ENCODE data around the gene ZNF878.

Gene ZNF878

DNA sequence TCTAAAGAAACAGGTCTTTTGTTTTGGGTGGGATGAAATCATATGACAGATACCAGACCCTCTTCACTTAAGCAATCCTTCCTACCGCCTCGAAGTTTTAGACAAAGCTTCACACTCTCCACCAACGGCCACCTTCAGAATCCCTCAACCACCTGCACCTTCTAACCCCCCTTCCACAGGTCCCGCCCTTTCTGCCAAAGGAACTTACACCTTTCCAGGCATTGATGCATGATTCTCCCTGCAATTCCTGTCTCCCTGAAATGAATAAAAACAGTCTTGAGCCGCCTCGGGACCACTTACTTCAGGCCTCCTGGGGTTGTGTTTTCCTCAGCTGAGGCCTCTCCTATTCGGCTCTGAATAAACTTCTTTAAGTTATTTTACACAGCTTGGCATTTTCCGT lies 18.1 kb downstream of the ZNF878 start:
- no peak for DNase-seq

DNA sequence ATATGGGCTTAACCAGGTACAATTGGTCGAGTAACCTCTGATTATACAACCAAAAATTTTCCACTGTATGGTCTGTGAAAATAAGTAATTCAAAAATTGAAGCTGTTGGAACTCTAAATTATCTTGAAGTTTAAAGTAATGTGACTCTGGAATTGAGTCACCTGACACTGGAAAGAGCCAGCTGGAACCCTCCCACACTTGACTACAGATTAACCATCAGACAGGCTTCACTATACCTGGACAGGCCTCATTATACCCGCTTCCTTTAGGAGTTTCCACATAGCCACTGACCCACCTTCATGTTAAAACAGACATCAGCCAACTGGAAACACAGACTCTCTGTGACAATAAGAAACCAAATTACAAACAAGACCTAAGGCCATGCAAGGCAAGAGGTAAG lies 18.6 kb downstream of the ZNF878 start:
- no peak for DNase-seq

DNA sequence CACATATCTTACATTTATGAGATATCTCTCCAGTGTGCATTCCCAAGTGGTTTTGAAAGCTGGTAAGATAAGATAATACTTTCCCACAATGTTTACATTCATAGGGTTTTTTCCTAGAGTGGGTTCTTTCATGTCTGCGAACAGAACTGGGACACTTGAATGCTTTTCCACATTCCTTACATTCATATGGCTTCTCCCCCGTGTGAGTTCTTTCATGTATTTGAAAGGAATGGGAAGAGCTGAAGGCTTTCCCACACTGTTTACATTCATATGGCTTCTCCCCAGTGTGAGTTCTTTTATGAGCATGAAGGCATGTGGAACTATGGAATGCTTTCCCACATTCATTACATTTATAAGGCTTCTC lies 37.0 kb downstream of the ZNF878 start:
- DNase-seq: no peak

DNA sequence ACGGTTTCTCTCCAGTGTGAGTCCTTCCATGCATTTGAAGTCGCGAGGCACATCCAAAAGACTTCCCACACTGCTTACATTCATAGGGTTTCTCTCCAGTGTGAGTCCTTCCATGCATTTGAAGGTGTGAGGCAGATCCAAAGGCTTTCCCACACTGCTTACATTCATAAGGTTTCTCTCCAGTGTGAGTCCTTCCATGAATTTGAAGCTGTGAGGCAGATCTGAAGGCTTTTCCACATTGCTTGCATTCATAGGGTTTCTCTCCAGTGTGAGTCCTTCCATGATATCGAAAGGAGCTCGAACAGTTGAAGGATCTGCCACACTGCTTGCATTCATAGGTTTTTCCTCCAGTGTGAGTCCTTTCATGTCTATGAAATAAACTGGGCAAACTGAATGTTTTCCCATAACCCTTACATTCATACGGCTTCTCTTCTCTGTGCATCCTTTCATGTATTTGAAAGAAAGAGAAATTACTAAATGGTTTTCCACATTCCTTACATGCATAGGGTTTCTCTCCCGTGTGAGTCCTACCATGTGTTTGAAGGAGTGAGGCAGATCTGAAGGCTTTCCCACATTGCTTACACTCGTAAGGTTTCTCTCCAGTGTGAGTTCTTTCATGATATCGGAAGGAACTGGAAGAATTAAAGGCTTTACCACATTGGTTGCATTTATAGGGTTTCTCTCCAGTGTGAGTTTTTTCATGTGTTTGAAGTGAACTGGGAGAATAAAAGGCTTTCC lies 37.6 kb downstream of the ZNF878 start:
- no peak for DNase-seq

DNA sequence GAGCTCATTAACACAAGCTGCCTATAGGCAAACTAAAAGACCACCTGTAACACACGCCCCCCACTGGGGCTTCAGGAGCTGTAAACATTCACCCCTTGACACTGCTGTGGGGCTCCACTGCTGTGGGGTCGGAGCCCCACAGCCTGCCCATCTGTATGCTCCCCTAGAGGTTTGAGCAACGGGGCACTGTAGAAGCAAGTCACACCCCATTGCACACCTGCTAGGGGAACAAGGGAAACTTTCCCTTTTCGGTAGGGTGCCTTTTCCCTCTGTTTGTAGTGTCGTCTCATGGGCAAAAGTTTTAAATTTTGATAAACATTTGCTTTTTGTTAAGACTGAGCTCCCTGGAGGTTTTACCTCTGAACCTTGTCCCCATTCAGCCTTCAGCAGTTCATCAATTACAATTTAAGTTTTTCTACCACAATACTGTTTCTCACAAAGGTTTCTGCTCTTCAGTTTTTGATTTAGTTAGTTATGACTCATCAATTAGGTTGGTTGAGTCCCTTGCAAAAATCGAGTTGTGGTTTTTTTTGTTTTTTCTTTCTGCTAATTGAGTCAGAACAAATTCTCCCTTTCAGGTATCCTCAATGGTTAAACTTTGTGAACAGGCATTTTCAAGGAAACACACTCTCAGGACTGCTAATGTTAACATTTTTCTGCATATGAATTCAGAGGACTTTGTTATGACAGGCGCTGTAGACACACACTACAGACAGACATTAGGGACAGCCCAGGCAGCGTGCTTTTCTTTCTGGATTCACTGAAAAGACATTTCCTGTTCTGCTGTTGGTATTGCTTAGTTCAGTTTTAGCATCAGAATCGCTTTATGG lies 52.4 kb downstream of the ZNF878 start:
- peak; percentile 31 to 32 for DNase-seq

DNA sequence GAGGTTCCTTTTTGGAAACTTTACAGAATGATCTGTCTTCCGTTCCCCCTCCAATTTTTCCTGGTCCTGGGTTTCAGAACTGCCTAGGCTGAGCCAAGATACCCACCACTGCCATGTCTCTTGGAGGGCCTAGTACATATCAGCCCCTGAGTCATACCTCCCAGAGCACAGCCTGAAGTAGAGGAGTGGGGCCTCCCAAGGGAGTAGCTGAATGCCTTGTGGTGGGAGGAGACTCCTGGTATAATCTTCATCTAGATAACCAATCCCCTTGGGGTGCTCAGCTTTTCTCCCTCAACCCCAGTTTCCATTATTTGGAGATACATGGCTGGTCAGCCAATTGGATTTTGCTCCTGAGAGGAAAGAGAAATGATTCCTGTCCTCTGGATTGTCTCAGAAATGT lies 57.6 kb downstream of the ZNF878 start:
- no peak for DNase-seq

Measured in activated T-cell treated with anti-CD3 and anti-CD28 coated beads, Interleukin-2, amount 50 U/mL, for 48 hours (primary cell).